HL-60 (cell line): ENCODE results near the gene OPN1SW.

Source experiments
- GABPA ChIP-seq: IDR thresholded peaks from 2 replicates; pipeline ENCODE4 v1.6.1; 2012; ENCODE audit warnings: low read depth
- TF ChIP-seq, protein P1 (sequence below): IDR thresholded peaks from one replicate; pipeline ENCODE4 v1.5.1; 2011; ENCODE audit warnings: low read length, control low read depth, inconsistent platforms; ENCODE audit not compliant: insufficient read depth

DNA sequence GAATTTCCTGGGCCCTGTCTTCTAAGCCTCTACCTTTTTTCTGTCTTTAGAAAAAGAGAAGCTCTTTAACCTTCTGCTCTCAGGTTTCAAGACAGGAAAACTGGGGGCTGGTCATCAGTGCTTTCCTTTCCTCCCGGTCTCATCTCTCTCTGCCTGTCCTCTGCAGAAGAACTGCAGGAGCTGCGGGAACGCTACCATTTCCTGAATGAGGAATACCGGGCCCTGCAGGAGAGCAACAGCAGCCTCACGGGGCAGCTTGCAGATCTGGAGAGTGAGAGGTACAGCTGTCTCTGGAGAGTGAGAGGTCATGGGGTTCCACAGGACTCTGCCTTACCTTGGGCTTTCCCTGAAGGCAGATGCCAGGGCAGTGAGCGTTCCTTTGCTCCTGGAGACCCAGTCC, 28.9 kb upstream of the OPN1SW start:
- TF ChIP-seq, protein P1, sequence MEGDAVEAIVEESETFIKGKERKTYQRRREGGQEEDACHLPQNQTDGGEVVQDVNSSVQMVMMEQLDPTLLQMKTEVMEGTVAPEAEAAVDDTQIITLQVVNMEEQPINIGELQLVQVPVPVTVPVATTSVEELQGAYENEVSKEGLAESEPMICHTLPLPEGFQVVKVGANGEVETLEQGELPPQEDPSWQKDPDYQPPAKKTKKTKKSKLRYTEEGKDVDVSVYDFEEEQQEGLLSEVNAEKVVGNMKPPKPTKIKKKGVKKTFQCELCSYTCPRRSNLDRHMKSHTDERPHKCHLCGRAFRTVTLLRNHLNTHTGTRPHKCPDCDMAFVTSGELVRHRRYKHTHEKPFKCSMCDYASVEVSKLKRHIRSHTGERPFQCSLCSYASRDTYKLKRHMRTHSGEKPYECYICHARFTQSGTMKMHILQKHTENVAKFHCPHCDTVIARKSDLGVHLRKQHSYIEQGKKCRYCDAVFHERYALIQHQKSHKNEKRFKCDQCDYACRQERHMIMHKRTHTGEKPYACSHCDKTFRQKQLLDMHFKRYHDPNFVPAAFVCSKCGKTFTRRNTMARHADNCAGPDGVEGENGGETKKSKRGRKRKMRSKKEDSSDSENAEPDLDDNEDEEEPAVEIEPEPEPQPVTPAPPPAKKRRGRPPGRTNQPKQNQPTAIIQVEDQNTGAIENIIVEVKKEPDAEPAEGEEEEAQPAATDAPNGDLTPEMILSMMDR: no peak
- no peak for TF ChIP-seq GABPA
